Stimulated activated CD8-positive, alpha-beta memory T cell treated with anti-CD3 and anti-CD28 coated beads, Interleukin-2, amount 100 ng/mL, for 1 hour (primary cell): ENCODE data around the gene MRPS2.
"Not testable (repeated sequence)": the region's sequence is repeated elsewhere in the genome, so short reads cannot be mapped to it uniquely, and the experiment has no call there.

Experiments used
- DNase-seq, 2 donors: peaks; one replicate each; pipeline ENCODE4 v3.0.0-alpha.2; 2020; ENCODE audit warnings: low read depth in 2 of 2

The MRPS2 gene

DNA sequence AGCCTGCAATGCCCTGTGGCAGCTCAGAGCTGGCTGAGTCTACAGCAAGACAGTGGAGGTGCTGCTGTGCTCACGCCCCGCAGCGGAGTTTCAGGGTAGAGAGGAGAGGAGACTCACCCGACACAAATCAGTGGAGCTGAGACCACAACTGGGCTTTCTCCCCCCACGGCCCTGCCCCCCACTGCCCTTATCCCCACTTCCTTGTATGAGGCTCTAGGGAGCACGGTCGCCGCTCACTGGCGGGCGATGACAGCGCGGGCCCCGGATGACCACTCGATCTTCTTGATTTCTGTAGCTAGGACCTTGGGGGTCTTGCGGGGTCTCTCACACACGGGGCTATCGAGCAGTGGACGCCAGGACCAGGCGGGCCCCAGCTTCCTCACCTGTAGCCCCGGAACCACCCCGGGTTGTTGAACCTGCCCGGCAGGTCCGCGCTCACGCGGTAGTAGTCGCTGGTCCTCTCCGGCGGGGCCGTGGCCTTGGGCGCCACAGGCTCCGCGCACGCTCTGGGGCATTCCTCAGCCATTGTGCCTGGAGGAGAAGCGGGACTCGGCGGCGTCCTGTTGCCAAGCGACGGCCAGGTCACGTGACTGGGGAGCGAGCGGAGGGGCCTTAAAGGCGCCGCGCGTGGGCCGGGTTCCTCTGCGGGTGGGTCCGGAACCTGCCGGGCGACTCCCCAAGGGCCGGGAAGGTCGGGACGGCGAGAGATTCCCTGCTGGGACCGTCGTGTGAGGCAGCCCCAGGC, 984 bp upstream of the MRPS2 start:
- peak; percentile 82 to 83 for DNase-seq

DNA sequence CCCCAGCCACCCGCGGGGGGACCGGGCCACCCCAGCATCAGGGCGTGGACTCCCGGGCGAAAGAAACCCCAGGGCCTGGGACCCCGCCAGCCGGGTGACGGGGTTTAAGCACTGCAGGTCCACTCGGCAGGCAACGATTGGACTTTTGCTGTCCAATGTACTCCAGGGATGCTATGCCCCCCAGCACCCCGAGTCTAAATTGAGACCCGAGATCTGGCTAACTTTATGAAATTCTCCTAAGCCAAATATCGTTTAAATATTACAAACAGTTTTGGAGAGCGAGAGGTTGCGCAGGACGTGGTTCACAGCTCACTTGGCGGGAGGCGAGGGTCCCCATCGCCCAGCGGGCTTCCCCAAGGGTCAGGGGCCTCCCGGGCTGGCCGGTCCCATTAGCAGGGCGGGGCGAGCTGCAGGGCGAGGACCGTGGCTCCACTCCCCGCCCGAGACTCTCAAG, 384 bp upstream of the MRPS2 start:
- DNase-seq: no peak

DNA sequence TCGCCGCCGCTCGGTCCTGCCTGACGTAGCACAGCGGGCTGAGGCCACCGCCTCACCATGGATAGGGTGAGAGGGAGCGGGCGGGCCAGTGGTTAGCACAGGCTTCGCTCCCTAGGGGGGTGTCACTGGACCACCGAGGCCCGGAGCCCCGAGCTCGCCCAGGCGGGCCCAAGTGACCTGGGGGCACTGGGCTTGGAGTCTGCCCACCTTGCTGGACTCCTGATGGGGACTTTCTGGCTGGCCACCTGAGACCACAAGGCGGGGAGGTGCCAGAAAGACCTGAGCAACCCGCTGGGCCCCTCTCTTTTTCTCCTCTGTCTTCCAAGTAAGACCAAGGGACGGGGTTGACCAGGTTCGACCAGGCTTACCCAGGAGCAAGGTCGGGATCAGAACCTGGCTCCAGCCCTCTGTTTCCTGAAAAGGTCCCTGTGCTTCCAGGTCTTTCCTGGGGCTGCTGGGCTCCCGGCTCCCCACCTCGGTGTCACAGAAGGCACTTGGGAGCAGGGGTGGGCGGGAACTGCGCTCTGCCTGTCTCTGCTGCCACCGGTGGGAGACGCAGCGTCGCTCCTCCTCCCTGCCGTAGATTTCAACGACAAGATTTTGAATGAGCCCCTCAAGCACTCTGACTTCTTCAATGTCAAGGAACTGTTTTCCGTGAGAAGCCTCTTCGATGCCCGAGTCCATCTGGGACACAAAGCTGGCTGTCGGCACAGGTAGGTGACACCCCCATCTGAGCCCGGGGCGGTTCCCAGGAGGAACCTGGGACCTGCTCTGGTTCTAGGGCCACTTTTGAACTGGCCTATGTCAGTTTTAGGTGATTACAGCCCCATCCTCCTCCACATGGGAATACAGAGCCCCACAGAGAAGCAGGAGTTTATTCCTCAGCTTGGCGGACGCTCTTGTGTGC, 1.0 kb downstream of the MRPS2 start:
- DNase-seq: no peak

DNA sequence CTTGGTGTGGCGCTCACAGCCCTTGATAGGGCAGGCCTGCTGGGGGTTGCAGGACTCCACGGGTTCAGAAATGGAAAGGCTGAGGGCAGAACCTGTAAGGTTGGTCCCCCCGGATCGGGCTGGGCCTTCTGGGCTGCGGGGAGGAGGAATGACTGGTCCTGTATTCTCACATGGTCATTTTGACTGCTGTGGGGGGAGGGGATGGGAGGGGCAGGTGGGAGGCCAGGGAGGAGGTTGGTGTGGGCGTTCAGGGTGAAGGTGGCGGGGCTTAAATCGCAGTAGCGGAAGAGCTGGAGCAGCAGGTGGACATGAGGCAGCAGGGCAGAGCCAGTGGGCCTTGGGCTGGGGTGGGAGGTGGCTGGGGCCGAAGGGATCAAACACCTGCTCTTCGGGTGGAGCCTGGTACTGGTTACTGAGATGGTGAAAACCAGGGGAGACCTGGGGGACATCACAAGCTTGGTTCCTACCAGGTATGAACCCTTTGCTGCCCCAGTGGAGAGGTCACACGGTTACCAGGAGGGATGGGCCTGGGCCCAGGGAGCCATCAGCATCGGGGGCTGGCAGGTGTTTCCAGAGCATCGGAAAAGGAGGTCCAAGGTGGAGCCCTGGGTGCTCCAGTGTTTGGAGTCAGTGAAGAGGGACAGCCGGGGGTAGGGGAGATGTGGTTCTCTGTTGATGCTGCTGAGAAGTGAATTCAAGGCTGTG, 1.8 kb downstream of the MRPS2 start:
- no peak for DNase-seq

DNA sequence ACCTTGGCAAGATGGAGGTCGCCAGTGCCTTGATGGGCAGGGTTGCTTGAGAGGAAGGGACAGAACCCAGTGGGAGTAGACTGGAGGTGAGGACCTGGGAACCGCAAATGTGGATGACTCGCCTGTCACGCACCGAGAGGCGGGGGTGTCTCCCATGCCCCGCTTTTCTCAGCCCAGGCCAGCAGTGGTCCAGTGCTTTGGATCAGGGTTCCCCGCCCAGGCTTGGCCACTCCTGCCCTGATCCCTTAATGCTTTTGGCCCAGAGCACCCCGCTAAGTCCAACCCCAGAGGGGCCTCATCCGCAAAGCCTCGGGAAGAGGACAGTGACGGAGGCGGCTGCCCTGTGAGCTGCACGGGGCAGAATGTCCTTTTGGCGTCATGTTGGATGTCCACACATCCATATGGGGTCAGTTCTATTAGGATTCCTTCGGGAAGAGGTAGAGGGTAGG, 2.4 kb downstream of the MRPS2 start:
- no peak for DNase-seq

DNA sequence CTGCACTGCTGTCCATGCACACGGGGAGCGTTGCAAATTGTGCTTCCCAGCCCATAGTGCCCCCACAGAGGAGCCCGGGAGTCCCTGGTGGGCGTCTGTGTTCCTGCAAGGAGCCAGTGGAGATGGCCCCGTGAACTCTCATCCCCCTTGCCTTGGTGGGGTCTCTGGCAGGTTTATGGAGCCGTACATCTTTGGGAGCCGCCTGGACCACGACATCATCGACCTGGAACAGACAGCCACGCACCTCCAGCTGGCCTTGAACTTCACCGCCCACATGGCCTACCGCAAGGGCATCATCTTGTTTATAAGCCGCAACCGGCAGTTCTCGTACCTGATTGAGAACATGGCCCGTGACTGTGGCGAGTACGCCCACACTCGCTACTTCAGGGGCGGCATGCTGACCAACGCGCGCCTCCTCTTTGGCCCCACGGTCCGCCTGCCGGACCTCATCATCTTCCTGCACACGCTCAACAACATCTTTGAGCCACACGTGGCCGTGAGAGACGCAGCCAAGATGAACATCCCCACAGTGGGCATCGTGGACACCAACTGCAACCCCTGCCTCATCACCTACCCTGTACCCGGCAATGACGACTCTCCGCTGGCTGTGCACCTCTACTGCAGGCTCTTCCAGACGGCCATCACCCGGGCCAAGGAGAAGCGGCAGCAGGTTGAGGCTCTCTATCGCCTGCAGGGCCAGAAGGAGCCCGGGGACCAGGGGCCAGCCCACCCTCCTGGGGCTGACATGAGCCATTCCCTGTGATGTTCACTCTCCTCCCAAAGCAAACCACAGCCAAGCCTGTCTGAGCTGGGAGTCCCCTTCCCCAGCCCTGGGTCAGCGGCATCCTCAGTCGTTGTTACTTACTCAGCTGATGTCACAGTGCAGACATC, 3.1 kb downstream of the MRPS2 start:
- DNase-seq: no peak

DNA sequence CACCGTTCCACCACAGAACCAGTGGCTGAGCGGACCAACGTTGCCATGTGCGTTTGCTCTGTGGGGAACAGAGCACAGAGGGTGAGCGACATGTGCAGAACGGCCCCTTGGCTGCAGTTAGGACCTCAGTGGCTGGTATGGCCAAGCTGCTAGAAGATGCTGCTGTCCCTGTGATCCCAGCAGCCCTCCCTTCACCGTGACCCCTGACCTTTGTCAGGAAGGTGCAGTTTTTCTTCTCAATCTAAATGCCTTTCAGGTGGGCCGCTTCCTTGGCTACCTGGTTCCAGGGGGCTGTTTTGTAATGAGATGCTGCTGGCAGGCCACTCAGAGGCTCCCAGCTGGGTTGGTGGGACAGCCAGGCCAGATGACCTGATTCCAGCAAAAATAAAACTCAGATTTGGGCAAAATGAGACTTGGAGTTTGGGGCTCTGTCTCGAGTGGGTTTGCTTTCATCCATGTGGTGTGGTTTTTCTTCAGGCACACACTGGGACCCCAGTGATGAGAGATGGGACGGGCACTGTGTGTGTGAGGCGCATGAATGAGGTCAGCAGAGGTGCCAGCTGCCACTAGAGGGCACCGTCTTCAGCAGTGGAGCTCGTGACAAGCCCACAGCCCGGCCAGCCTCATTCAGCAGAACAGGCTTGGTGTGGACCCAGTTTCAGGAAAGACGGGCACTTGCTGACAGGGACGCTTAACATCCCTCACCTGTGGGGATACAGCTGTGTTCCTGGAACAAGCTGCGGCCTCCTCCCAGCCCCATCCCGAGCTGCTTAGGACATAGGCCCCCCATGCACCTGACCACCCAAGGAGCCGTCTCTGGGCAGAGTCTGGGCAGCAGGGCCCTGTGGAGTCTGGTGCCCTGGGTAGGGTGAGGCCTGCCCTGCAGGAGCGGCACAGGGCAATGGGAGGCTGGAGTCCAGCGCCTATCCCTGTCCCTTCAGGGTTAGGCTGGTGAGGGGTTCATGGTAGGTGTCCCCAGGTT, 4.1 kb downstream of the MRPS2 start:
- DNase-seq: no peak

DNA sequence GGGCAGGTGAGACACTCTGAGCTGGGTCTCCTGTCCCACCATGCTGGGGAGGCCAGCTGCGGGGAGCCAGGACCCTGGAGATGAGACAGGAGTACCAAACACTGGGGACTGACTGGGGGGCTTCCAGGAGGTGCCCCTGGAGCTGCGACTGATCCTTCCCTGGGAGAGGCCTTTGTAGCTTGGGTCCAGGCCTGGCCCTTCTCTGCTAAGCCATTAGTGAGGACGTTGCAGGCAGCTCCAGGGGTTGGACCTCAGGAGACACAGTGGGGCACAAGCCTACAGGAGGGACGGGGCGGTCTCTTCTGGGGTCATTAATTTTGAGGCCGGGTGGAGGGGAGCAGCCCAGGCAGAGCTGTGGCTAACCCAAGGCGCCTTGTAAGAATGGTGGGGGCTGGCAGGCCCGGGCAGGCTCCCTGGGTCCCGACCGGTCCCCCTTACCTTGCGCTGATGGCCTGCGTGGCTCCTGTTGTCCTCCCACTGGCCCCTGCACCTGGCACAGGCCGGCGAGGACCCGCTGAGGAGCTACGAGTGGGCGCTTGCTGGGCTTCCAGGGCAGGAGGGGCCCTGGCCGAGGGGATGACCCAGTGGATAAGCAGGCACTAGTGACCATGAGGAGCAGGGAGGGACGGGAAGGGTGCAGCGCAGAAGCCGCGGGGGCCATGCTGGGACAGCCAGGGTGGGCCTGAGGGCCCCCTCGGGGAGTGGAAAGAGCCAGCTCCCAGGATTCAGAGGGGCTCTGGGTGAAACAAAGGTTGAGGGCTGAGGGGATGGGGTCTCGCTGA, 5.1 kb downstream of the MRPS2 start:
- DNase-seq: no peak

DNA sequence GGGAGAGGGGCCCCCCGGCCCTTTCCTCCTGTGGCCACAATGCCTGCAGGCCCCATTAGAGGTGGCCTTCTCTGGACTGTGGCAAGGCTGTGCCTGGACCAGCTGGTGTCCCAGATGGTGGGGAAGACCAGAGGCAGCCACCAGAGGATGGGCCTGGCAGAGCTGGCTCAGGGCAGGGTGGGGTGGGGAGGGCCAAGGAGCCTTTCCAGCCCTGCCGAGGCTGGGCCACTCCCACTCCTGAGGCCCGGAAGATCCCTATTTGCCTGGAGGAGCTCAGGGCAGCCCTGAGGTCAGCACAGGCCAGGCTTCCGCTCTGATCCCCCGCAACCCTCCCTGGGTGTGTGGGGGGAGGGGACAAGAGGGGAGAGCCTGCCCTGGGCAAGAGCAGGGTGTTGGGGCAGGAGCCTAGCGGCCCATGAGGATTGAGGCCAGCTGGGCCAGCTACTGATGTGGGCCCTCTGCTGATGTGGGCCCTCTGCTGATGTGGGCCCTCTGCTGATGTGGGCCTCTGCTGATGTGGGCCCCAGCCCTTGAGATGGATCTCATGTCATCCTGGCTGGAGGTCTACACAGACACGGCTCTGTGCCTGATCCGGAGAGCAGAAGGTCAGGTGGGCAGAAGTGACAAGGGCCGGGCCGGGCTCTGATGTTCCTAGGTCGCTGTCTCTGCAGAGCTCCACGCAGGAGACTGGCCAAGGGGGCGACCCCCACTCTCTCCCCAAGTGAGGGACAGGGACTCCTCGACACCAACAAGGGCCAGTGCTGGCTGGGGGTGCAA, 6.0 kb downstream of the MRPS2 start:
- DNase-seq: no peak

DNA sequence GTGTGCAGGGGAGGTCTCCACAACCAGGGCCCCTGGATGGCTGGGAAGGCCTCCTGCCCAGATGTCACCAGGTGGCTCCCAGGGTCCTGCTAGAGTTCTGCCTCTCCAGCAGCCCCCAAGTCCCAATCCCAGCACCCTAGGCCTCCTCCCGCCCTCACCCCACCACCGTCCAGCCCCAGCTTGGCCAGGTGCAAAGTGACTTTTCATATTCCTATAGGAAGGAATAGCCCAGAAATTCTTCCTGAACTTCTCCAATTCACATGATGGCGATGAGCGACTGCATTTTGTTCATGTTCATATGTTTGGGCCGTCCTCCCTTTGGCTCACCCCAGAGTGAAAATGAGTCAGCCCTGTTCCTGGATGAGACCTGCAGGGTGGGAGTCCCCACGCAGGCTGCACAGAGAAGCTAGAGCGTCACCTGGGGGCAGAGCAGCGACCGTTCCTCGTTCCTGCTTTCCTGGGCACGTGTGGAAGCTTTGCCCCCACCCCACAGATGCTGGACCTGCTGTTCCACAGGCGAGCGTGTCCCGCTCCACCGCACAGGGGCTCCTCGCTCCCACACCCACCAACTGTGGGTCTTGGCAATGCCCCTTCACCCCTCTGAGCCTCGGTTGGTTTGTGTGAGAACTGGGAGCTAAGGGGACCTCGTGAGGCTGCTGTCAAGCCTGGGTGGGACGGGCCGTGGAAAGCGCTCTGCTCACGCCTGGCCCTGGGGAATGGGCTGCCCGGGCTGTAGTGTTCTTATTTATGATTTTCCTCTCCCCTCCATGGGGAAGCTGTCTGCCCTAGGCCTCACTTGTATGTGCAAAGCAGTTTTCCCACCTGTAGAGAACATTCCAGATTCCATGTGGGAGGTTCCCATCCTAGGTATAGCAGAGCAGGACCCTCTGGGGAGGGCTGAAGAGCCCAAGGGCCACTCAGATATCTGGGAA, 6.9 kb downstream of the MRPS2 start:
- no peak for DNase-seq

DNA sequence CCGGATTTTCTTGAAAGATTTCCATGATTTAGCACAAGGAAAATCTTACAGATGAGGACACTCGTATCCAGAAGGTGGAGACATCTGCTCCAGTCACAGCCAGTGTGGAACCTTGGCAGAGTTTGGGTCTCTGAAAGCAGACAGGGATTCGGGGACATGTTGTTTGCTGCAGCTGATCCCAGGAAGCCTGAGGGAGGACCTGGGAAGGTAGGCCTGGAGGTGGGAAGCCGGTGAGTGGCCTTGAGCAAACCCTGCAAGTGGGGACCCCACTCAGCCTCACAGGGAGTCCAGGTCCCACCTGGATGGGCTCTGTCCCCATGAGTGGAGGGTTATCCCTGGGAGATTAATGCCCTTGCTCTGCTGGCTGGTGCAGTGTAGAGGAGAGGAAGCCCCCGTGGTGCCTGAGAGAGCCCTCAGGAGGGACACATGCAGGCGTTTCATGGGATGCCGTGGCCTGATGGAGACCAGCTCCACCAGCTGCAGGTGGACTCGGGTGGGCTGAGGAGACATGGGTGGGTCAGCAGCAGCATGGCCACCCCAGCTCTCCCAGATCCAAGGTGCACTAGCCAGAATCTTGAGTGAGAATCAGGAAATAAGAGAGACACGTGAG, 7.8 kb downstream of the MRPS2 start:
- no peak for DNase-seq

DNA sequence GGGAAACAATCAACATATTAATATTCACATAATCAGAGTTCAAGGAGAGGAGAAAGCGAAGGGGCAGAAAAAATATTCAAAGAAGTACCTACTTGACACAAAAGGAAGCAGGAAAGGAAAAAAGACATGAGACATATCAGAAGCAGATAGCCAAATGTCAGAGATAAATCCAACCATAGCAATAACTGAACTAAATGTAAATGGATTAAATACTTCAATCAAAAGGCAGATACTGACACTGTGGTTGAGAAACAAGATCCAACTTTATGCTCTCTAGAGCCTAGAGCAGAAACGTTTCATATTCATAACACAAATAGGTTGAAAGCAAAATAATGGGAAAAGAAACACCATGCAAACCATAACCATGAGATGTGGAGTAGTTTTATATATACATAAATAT, 9.0 kb downstream of the MRPS2 start:
- DNase-seq: no peak

DNA sequence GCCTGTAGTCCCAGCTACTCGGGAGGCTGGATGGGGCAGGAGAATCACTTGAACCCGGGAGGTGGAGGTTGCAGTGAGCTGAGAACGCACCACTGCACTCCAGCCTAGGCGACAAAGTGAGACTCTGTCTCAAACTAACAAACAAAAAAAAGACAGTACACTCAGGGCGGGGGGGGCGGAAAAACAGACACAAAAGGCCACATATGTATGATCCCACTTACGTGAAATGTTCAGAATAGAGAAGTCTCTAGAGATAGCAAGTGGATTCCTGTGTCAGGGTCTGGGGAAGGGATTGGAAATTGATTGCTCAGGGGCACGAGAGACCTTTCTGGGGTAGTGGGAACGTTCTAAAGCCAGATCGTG, 11.7 kb downstream of the MRPS2 start:
- no peak for DNase-seq

DNA sequence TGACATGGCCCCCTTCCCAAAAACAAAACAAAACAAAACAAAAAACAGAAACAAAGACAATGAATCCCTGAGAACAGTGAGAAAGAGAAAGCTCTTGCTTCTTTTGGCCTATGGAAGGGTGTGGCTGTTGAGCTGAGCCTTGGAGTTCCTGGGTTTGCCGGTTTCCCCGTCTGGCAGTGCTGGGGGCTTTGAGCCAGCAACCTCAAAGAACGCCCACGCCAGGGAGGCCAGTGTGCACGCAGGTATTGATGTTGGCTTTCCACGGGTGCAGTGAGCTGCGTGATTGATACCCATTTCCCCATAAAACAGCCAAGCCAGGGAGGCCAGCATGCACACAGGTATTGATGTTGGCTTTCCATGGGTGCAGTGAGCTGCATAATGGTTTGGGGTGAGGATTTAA, 12.4 kb downstream of the MRPS2 start:
- DNase-seq: no peak

DNA sequence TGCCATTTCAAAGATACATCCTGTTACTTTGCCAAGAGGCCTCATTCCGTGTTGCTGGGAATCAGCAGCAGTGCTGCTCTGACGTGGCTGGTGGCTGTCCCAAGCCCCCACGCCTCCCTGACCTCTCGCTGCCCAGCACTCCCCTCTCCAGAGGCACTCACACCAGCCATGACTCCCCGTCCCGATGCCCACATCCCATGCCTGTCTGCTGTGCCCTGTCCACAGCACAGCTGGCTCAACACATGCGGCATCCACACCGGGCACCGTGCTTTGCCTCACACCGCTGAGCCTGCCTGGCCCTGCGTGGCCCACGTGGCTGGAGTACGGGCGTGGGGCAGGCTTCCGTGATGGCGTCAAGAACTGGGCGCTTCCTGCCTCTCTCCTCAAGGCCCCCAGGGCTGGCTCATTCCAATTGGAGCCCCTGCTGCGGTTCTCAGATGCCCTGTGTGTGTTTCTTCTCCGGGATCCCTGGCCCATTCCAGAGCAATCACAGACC, 12.9 kb downstream of the MRPS2 start:
- no peak for DNase-seq

DNA sequence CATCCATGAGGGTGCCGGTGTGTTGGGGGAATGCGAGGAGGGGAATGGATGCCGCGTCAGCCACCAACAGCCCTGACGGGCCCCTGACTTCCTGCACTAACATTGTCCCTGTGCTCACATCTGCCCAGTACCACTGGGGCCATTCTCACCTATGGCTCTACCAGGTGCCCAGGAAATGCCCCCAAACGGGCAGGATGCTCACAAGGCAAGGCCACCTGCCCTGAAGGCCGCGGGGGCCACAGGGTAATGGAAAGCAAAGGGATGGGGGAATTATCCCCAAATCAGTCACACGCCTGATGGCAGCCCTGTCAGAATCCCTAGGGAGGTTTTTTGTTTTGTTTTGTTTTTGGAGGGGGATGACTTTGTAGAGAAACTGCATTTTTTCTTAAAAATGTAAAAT, 13.4 kb downstream of the MRPS2 start:
- DNase-seq: not testable (repeated sequence)
